Suprapubic skin (tissue), 4 donors: ENCODE measurements around the gene SRP9.
"Not testable (repeated sequence)": the region's sequence is repeated elsewhere in the genome, so short reads cannot be mapped to it uniquely, and the experiment has no call there.

Experiments used
- CTCF ChIP-seq, 2 donors: fragments of 200-600 bp in 1 of 2; fragments of 450-650 bp in 1 of 2; sonication (generic) in 1 of 2; IDR thresholded peaks; one replicate each; pipeline ENCODE4 v1.5.1; 2016 to 2019; ENCODE audit warnings: antibody characterized with exemption in 2 of 2, mild to moderate bottlenecking in 1 of 2, moderate library complexity in 1 of 2
- EP300 ChIP-seq: sonication (generic); formaldehyde crosslinking; IDR thresholded peaks from one replicate; pipeline ENCODE4 v1.6.1; 2017; ENCODE audit warnings: antibody characterized with exemption
- POLR2A ChIP-seq, 2 donors: fragments of 450-650 bp; IDR thresholded peaks; one replicate each; pipeline ENCODE4 v1.6.1; 2017; ENCODE audit warnings: antibody characterized with exemption in 2 of 2, mild to moderate bottlenecking in 2 of 2, moderate library complexity in 2 of 2
- POLR2AphosphoS5 ChIP-seq, 3 donors: sonication (generic); formaldehyde crosslinking; IDR thresholded peaks; one replicate each; pipeline ENCODE4 v1.6.1; 2017; ENCODE audit warnings: antibody characterized with exemption in 3 of 3

- TF ChIP-seq CTCF (IDR thresholded peaks at IDR 0.05); POLR2A (IDR thresholded peaks at IDR 0.05); EP300; POLR2AphosphoS5 (IDR thresholded peaks at IDR 0.05): not testable (repeated sequence)
Measured at GRCh38 chr1:225779165-225779564, 1.5 kb downstream of the SRP9 start.
